ENCODE results near the gene MAGI2. TPM values are rescaled to one million over a fixed set of nuclear protein-coding genes. Genes with fewer than 3 reads are reported as not detected.

The MAGI2 gene
- total RNA-seq, 1 experiment from 2014 or later = 0.07 TPM

DNA sequence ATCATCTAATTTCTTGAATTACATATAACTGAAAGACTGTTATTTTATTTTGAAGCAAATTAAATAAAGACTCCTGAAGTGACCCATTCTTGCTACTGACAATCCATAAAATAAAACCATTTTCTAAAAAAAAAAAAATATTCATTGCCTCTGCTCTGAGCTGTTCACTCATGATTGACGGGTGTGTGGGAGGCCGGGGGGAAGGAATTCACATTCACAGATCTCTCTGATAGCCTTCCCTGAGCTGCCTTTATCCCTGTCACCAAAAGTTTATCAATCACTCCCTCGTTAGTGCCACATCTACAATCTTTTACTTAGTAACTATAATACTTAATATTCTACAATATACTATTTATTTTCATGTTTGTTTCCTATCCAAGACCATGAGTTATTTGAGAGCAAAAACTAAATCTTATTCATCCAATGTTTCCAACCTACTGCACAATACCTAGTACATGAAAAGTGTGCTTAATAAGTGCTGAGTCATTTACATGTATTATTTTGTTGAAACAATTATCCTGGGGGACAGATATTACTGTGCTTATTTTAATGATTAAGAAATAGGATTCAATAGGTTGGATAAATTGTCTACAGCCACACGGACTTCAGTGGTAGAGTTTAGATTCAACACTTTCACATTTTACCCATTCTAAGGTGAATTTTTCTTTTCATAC, 1036.2 kb downstream of the MAGI2 start:
- ChIA-PET POLR2A (no interaction called here), CTCF (interaction anchor here (0.7 kb wide), 1 partner anchor 427 kb away, joined by 4 read pairs; no protein-coding TSS in a partner anchor)
- intact Hi-C loops (cut with micrococcal nuclease) = no loop called here
- Mint-ChIP-seq H3K36me3 (ENCODE audit: insufficient read depth, unreplicated experiment) (no peaks in the 10 kb centered on the region), H3K9me3 (ENCODE audit: unreplicated experiment) (no peaks in the 10 kb centered on the region), H3K27ac (ENCODE audit: low read depth, unreplicated experiment) (no peak overlapping the region), H3K27me3 (ENCODE audit: insufficient read depth, unreplicated experiment) (peaks cover 59% of the 10 kb centered on the region), H3K4me3 (ENCODE audit: unreplicated experiment) (no peak overlapping the region), H3K4me1 (ENCODE audit: insufficient read depth, unreplicated experiment) (no peaks in the 10 kb centered on the region)
- TF ChIP-seq, protein P1, sequence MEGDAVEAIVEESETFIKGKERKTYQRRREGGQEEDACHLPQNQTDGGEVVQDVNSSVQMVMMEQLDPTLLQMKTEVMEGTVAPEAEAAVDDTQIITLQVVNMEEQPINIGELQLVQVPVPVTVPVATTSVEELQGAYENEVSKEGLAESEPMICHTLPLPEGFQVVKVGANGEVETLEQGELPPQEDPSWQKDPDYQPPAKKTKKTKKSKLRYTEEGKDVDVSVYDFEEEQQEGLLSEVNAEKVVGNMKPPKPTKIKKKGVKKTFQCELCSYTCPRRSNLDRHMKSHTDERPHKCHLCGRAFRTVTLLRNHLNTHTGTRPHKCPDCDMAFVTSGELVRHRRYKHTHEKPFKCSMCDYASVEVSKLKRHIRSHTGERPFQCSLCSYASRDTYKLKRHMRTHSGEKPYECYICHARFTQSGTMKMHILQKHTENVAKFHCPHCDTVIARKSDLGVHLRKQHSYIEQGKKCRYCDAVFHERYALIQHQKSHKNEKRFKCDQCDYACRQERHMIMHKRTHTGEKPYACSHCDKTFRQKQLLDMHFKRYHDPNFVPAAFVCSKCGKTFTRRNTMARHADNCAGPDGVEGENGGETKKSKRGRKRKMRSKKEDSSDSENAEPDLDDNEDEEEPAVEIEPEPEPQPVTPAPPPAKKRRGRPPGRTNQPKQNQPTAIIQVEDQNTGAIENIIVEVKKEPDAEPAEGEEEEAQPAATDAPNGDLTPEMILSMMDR (IDR thresholded peaks at IDR 0.05; ENCODE audit: unreplicated experiment) = no peak
- no peak for DNase-seq (ENCODE audit: unreplicated experiment)
- BruUV-seq (replicated peaks) = no TSS peak

GRCh38 chr7:78413568-78413967, 1039.9 kb downstream of the MAGI2 start:
- H3K4me1 Mint-ChIP-seq (ENCODE audit: insufficient read depth, unreplicated experiment) = no peaks in the 10 kb centered on the region
- intact Hi-C loops (cut with micrococcal nuclease) = no loop called here
- CTCF ChIA-PET = no interaction called here
- no peaks in the 10 kb centered on the region for H3K9me3 Mint-ChIP-seq (ENCODE audit: unreplicated experiment)
- peaks cover 60% of the 10 kb centered on the region for H3K27me3 Mint-ChIP-seq (ENCODE audit: insufficient read depth, unreplicated experiment)
- no peak overlapping the region for H3K27ac Mint-ChIP-seq (ENCODE audit: low read depth, unreplicated experiment)
- no peaks in the 10 kb centered on the region for H3K36me3 Mint-ChIP-seq (ENCODE audit: insufficient read depth, unreplicated experiment)
- POLR2A ChIA-PET = no interaction called here
- no peak overlapping the region for H3K4me3 Mint-ChIP-seq (ENCODE audit: unreplicated experiment)
- BruUV-seq (replicated peaks) = no TSS peak
- TF ChIP-seq, protein P1 (IDR thresholded peaks at IDR 0.05; ENCODE audit: unreplicated experiment) = no peak
- DNase-seq (ENCODE audit: unreplicated experiment) = no peak

GRCh38 chr7:78412216-78412858, 1041.1 kb downstream of the MAGI2 start:
- Mint-ChIP-seq H3K27ac (ENCODE audit: low read depth, unreplicated experiment) (no peak overlapping the region), H3K9me3 (ENCODE audit: unreplicated experiment) (no peaks in the 10 kb centered on the region), H3K4me1 (ENCODE audit: insufficient read depth, unreplicated experiment) (no peaks in the 10 kb centered on the region), H3K36me3 (ENCODE audit: insufficient read depth, unreplicated experiment) (no peaks in the 10 kb centered on the region), H3K4me3 (ENCODE audit: unreplicated experiment) (no peak overlapping the region), H3K27me3 (ENCODE audit: insufficient read depth, unreplicated experiment) (peaks cover 60% of the 10 kb centered on the region)
- no peak for DNase-seq (ENCODE audit: unreplicated experiment)
- TF ChIP-seq, protein P1 (IDR thresholded peaks at IDR 0.05; ENCODE audit: unreplicated experiment) = no peak
- intact Hi-C loops (cut with micrococcal nuclease) = no loop called here
- BruUV-seq (replicated peaks) = no TSS peak
- CTCF ChIA-PET = no interaction called here
- POLR2A ChIA-PET = no interaction called here

- H3K4me3 Mint-ChIP-seq (ENCODE audit: unreplicated experiment) = no peak overlapping the region
- BruUV-seq (replicated peaks) = no TSS peak
- TF ChIP-seq, protein P1 (IDR thresholded peaks at IDR 0.05; ENCODE audit: unreplicated experiment) = no peak
- no peaks in the 10 kb centered on the region for H3K36me3 Mint-ChIP-seq (ENCODE audit: insufficient read depth, unreplicated experiment)
- ChIA-PET POLR2A (no interaction called here), CTCF (no interaction called here)
- H3K9me3 Mint-ChIP-seq (ENCODE audit: unreplicated experiment) = no peaks in the 10 kb centered on the region
- peaks cover 52% of the 10 kb centered on the region for H3K27me3 Mint-ChIP-seq (ENCODE audit: insufficient read depth, unreplicated experiment)
- intact Hi-C loops (cut with micrococcal nuclease) = no loop called here
- H3K27ac Mint-ChIP-seq (ENCODE audit: low read depth, unreplicated experiment) = no peak overlapping the region
- no peak for DNase-seq (ENCODE audit: unreplicated experiment)
- H3K4me1 Mint-ChIP-seq (ENCODE audit: insufficient read depth, unreplicated experiment) = no peaks in the 10 kb centered on the region
Measured at GRCh38 chr7:78407031-78407430, 1046.4 kb downstream of the MAGI2 start.

Data from MCF 10A (cell line).